NCI-H526 (cell line): ENCODE measurements around the gene NCAPG.
A peak's percentile ranks its signal among the peaks of the same experiment; 100 is the strongest.
"Not testable (repeated sequence)": the region's sequence is repeated elsewhere in the genome, so short reads cannot be mapped to it uniquely, and the experiment has no call there.

ENCODE experiments used
- DNase-seq, 2 experiments: peaks; one replicate each; lab custom pipeline; 2025; lab: John Stamatoyannopoulos, UW

Gene NCAPG

GRCh38 chr4:17797808-17798207 lies 13.0 kb upstream of the NCAPG start:
- no peak for DNase-seq

- DNase-seq, result no peak
Measured at GRCh38 chr4:17805580-17806155, 5.1 kb upstream of the NCAPG start.

GRCh38 chr4:17807446-17807845 lies 3.3 kb upstream of the NCAPG start:
- DNase-seq, result no peak

- peak in 1 of 2 experiments; percentile 10 for DNase-seq
Measured at GRCh38 chr4:17809667-17810066, 1.1 kb upstream of the NCAPG start.

GRCh38 chr4:17811078-17811603 lies 362 bp downstream of the NCAPG start:
- no peak for DNase-seq

- no peak for DNase-seq
Measured at GRCh38 chr4:17812125-17812524, 1.3 kb downstream of the NCAPG start.

- DNase-seq, result no peak
Measured at GRCh38 chr4:17812801-17813200, 2.0 kb downstream of the NCAPG start.

- no peak for DNase-seq
Measured at GRCh38 chr4:17814140-17814539, 3.4 kb downstream of the NCAPG start.

- DNase-seq, result no peak
Measured at GRCh38 chr4:17816142-17816541, 5.4 kb downstream of the NCAPG start.

- peak; percentile 37 to 39 for DNase-seq
Measured at GRCh38 chr4:17817027-17817426, 6.2 kb downstream of the NCAPG start.

- no peak for DNase-seq
Measured at GRCh38 chr4:17823871-17824669, 13.3 kb downstream of the NCAPG start.

GRCh38 chr4:17846266-17846665 lies 35.5 kb downstream of the NCAPG start:
- no peak for DNase-seq

- DNase-seq, result not testable (repeated sequence)
Measured at GRCh38 chr4:17850295-17850694, 39.5 kb downstream of the NCAPG start.

GRCh38 chr4:17851959-17852358 lies 41.2 kb downstream of the NCAPG start:
- no peak for DNase-seq

- DNase-seq, result no peak
Measured at GRCh38 chr4:17854036-17854435, 43.3 kb downstream of the NCAPG start.

- no peak for DNase-seq
Measured at GRCh38 chr4:17859793-17860406, 49.1 kb downstream of the NCAPG start.

- not testable (repeated sequence) for DNase-seq
Measured at GRCh38 chr4:17861906-17862305, 51.1 kb downstream of the NCAPG start.

- no peak for DNase-seq
Measured at GRCh38 chr4:17865866-17866363, 55.1 kb downstream of the NCAPG start.

GRCh38 chr4:17866810-17867209 lies 56.0 kb downstream of the NCAPG start:
- no peak for DNase-seq

GRCh38 chr4:17867276-17867675 lies 56.5 kb downstream of the NCAPG start:
- no peak for DNase-seq

- no peak for DNase-seq
Measured at GRCh38 chr4:17869327-17869726, 58.5 kb downstream of the NCAPG start.

- DNase-seq, result no peak
Measured at GRCh38 chr4:17875402-17876070, 64.8 kb downstream of the NCAPG start.
